22Rv1 (cell line): ENCODE data around the gene SLC12A8.

Experiments used
- CTCF ChIP-seq: fragments of 450-650 bp; IDR thresholded peaks from 2 replicates; pipeline ENCODE4 v1.5.1; 2017; ENCODE audit warnings: mild to moderate bottlenecking
- ZFX ChIP-seq: fragments of 450-650 bp; IDR thresholded peaks from 2 replicates; pipeline ENCODE4 v1.6.1; 2017; ENCODE audit warnings: antibody characterized with exemption, borderline replicate concordance

- TF ChIP-seq CTCF (no peak), ZFX (no peak)
Observed at GRCh38 chr3:125115640-125116039, 96.9 kb downstream of the SLC12A8 start.
